Stimulated activated CD4-positive, alpha-beta T cell treated with anti-CD3 and anti-CD28 coated beads, TNF-alpha, amount 100 ng/mL, for 1 hour (primary cell): ENCODE measurements around the gene LCN10.

Experiments used
- DNase-seq, 3 donors: peaks; one replicate each; pipeline ENCODE4 v3.0.0-alpha.2; 2020; ENCODE audit warnings: low read depth in 3 of 3, low spot score in 1 of 3

LCN10 gene

GRCh38 chr9:136740491-136740890 is 2.2 kb downstream of the LCN10 start:
- no peak for DNase-seq

GRCh38 chr9:136740069-136740468 is 2.7 kb downstream of the LCN10 start:
- DNase-seq, result no peak

- no peak for DNase-seq
Observed at GRCh38 chr9:136739509-136739908, 3.2 kb downstream of the LCN10 start.

GRCh38 chr9:136738960-136739359 is 3.8 kb downstream of the LCN10 start:
- no peak for DNase-seq

GRCh38 chr9:136735812-136736480 is 6.8 kb downstream of the LCN10 start:
- DNase-seq, result no peak

- no peak for DNase-seq
Observed at GRCh38 chr9:136734837-136735496, 7.8 kb downstream of the LCN10 start.

GRCh38 chr9:136733611-136734010 is 9.1 kb downstream of the LCN10 start:
- DNase-seq, result no peak

- no peak for DNase-seq
Observed at GRCh38 chr9:136732444-136733178, 10.1 kb downstream of the LCN10 start.

GRCh38 chr9:136729926-136730325 is 12.8 kb downstream of the LCN10 start:
- DNase-seq, result no peak

GRCh38 chr9:136729144-136729543 is 13.6 kb downstream of the LCN10 start:
- DNase-seq, result no peak

- no peak for DNase-seq
Observed at GRCh38 chr9:136728548-136729123, 14.1 kb downstream of the LCN10 start.

- peak; percentile 81 to 98 (median 96) for DNase-seq
Observed at GRCh38 chr9:136728080-136728547, 14.6 kb downstream of the LCN10 start.

- no peak for DNase-seq
Observed at GRCh38 chr9:136726631-136727191, 16.0 kb downstream of the LCN10 start.

- no peak for DNase-seq
Observed at GRCh38 chr9:136726118-136726517, 16.6 kb downstream of the LCN10 start.

- no peak for DNase-seq
Observed at GRCh38 chr9:136725612-136726011, 17.1 kb downstream of the LCN10 start.

- DNase-seq, result no peak
Observed at GRCh38 chr9:136724772-136725171, 18.0 kb downstream of the LCN10 start.

- no peak for DNase-seq
Observed at GRCh38 chr9:136723989-136724388, 18.8 kb downstream of the LCN10 start.

- DNase-seq, result no peak
Observed at GRCh38 chr9:136723362-136723976, 19.3 kb downstream of the LCN10 start.

GRCh38 chr9:136722969-136723356 is 19.8 kb downstream of the LCN10 start:
- DNase-seq, result no peak

- DNase-seq, result no peak
Observed at GRCh38 chr9:136722093-136722968, 20.4 kb downstream of the LCN10 start.
